ENCODE data around the gene FRMPD4. TPM values are rescaled to one million over a fixed set of nuclear protein-coding genes. Genes with fewer than 3 reads are reported as not detected.

Gene FRMPD4
- total RNA-seq, 2 experiments from 2014 or later, result not detected

- CTCF ChIA-PET, result no interaction called here
- H3K27ac Mint-ChIP-seq, result no peak overlapping the region
- ATAC-seq, result no peak
- no peak for DNase-seq
- H3K4me3 Mint-ChIP-seq, result no peak overlapping the region
- no peaks in the 10 kb centered on the region for H3K36me3 Mint-ChIP-seq
- no peaks in the 10 kb centered on the region for H3K27me3 Mint-ChIP-seq
- H3K4me1 Mint-ChIP-seq, result no peaks in the 10 kb centered on the region
- H3K9me3 Mint-ChIP-seq (ENCODE audit: low read depth), result no peaks in the 10 kb centered on the region
Measured at GRCh38 chrX:12234534-12235329, 96.5 kb downstream of the FRMPD4 start.

- no peak overlapping the region for H3K27ac Mint-ChIP-seq
- DNase-seq (no peak), ATAC-seq (no peak)
- CTCF ChIA-PET, result no interaction called here
- H3K9me3 Mint-ChIP-seq (ENCODE audit: low read depth), result no peaks in the 10 kb centered on the region
- no peak overlapping the region for H3K4me3 Mint-ChIP-seq
- H3K36me3 Mint-ChIP-seq, result no peaks in the 10 kb centered on the region
- H3K4me1 Mint-ChIP-seq, result no peaks in the 10 kb centered on the region
- no peaks in the 10 kb centered on the region for H3K27me3 Mint-ChIP-seq
Measured at GRCh38 chrX:12236156-12236555, 97.9 kb downstream of the FRMPD4 start.

- no peaks in the 10 kb centered on the region for H3K36me3 Mint-ChIP-seq
- DNase-seq, result no peak
- H3K4me1 Mint-ChIP-seq, result no peaks in the 10 kb centered on the region
- H3K27me3 Mint-ChIP-seq, result no peaks in the 10 kb centered on the region
- no peak for ATAC-seq
- H3K4me3 Mint-ChIP-seq, result no peak overlapping the region
- H3K9me3 Mint-ChIP-seq (ENCODE audit: low read depth), result no peaks in the 10 kb centered on the region
- H3K27ac Mint-ChIP-seq, result no peak overlapping the region
- CTCF ChIA-PET, result no interaction called here
Measured at GRCh38 chrX:12237131-12237530, 98.9 kb downstream of the FRMPD4 start.

GRCh38 chrX:12237771-12238170 is 99.5 kb downstream of the FRMPD4 start:
- H3K36me3 Mint-ChIP-seq, result no peaks in the 10 kb centered on the region
- CTCF ChIA-PET, result no interaction called here
- no peak for DNase-seq
- no peaks in the 10 kb centered on the region for H3K4me1 Mint-ChIP-seq
- ATAC-seq, result no peak
- no peak overlapping the region for H3K4me3 Mint-ChIP-seq
- H3K9me3 Mint-ChIP-seq (ENCODE audit: low read depth), result no peaks in the 10 kb centered on the region
- no peaks in the 10 kb centered on the region for H3K27me3 Mint-ChIP-seq
- no peak overlapping the region for H3K27ac Mint-ChIP-seq

- ATAC-seq (no peak), DNase-seq (no peak)
- CTCF ChIA-PET, result no interaction called here
- H3K27ac Mint-ChIP-seq, result no peak overlapping the region
- no peaks in the 10 kb centered on the region for H3K9me3 Mint-ChIP-seq (ENCODE audit: low read depth)
- no peaks in the 10 kb centered on the region for H3K27me3 Mint-ChIP-seq
- H3K4me1 Mint-ChIP-seq, result no peaks in the 10 kb centered on the region
- no peaks in the 10 kb centered on the region for H3K36me3 Mint-ChIP-seq
- H3K4me3 Mint-ChIP-seq, result no peak overlapping the region
Measured at GRCh38 chrX:12239356-12240082, 101.2 kb downstream of the FRMPD4 start.

- Mint-ChIP-seq H3K9me3 (ENCODE audit: low read depth) (no peaks in the 10 kb centered on the region), H3K27ac (no peak overlapping the region), H3K36me3 (no peaks in the 10 kb centered on the region), H3K4me1 (no peaks in the 10 kb centered on the region), H3K27me3 (no peaks in the 10 kb centered on the region), H3K4me3 (no peak overlapping the region)
- ATAC-seq, result no peak
- CTCF ChIA-PET, result no interaction called here
- no peak for DNase-seq
Measured at GRCh38 chrX:12240491-12240890, 102.2 kb downstream of the FRMPD4 start.

GRCh38 chrX:12241026-12241425 is 102.8 kb downstream of the FRMPD4 start:
- Mint-ChIP-seq H3K4me3 (no peak overlapping the region), H3K9me3 (ENCODE audit: low read depth) (no peaks in the 10 kb centered on the region), H3K4me1 (no peaks in the 10 kb centered on the region), H3K27ac (no peak overlapping the region), H3K27me3 (no peaks in the 10 kb centered on the region), H3K36me3 (no peaks in the 10 kb centered on the region)
- no peak for DNase-seq
- CTCF ChIA-PET, result no interaction called here
- no peak for ATAC-seq

- Mint-ChIP-seq H3K27ac (no peak overlapping the region), H3K9me3 (ENCODE audit: low read depth) (no peaks in the 10 kb centered on the region), H3K4me3 (no peak overlapping the region), H3K4me1 (no peaks in the 10 kb centered on the region), H3K36me3 (no peaks in the 10 kb centered on the region), H3K27me3 (no peaks in the 10 kb centered on the region)
- no peak for DNase-seq
- CTCF ChIA-PET, result no interaction called here
- no peak for ATAC-seq
Measured at GRCh38 chrX:12245650-12246645, 107.7 kb downstream of the FRMPD4 start.

- no peak overlapping the region for H3K4me3 Mint-ChIP-seq
- CTCF ChIA-PET, result no interaction called here
- DNase-seq, result no peak
- no peak for ATAC-seq
- H3K36me3 Mint-ChIP-seq, result no peaks in the 10 kb centered on the region
- no peaks in the 10 kb centered on the region for H3K9me3 Mint-ChIP-seq (ENCODE audit: low read depth)
- H3K27ac Mint-ChIP-seq, result no peak overlapping the region
- no peaks in the 10 kb centered on the region for H3K27me3 Mint-ChIP-seq
- no peaks in the 10 kb centered on the region for H3K4me1 Mint-ChIP-seq
Measured at GRCh38 chrX:12249997-12250396, 111.7 kb downstream of the FRMPD4 start.

- Mint-ChIP-seq H3K4me1 (no peaks in the 10 kb centered on the region), H3K9me3 (ENCODE audit: low read depth) (no peaks in the 10 kb centered on the region), H3K27me3 (no peaks in the 10 kb centered on the region), H3K36me3 (no peaks in the 10 kb centered on the region), H3K27ac (no peak overlapping the region), H3K4me3 (no peak overlapping the region)
- ATAC-seq (no peak), DNase-seq (no peak)
- CTCF ChIA-PET, result no interaction called here
Measured at GRCh38 chrX:12263211-12263610, 124.9 kb downstream of the FRMPD4 start.

GRCh38 chrX:12269484-12269883 is 131.2 kb downstream of the FRMPD4 start:
- CTCF ChIA-PET, result no interaction called here
- no peak for DNase-seq
- no peak for ATAC-seq
- no peaks in the 10 kb centered on the region for H3K27me3 Mint-ChIP-seq
- no peaks in the 10 kb centered on the region for H3K4me1 Mint-ChIP-seq
- H3K36me3 Mint-ChIP-seq, result no peaks in the 10 kb centered on the region
- no peak overlapping the region for H3K27ac Mint-ChIP-seq
- no peak overlapping the region for H3K4me3 Mint-ChIP-seq
- H3K9me3 Mint-ChIP-seq (ENCODE audit: low read depth), result no peaks in the 10 kb centered on the region

GRCh38 chrX:12278151-12278550 is 139.9 kb downstream of the FRMPD4 start:
- no peak overlapping the region for H3K4me3 Mint-ChIP-seq
- H3K9me3 Mint-ChIP-seq (ENCODE audit: low read depth), result no peaks in the 10 kb centered on the region
- H3K36me3 Mint-ChIP-seq, result no peaks in the 10 kb centered on the region
- CTCF ChIA-PET, result no interaction called here
- DNase-seq (no peak), ATAC-seq (no peak)
- H3K27me3 Mint-ChIP-seq, result no peaks in the 10 kb centered on the region
- no peaks in the 10 kb centered on the region for H3K4me1 Mint-ChIP-seq
- no peak overlapping the region for H3K27ac Mint-ChIP-seq

GRCh38 chrX:12282991-12283390 is 144.7 kb downstream of the FRMPD4 start:
- CTCF ChIA-PET, result no interaction called here
- H3K27me3 Mint-ChIP-seq, result no peaks in the 10 kb centered on the region
- no peak overlapping the region for H3K4me3 Mint-ChIP-seq
- no peaks in the 10 kb centered on the region for H3K36me3 Mint-ChIP-seq
- DNase-seq (no peak), ATAC-seq (no peak)
- H3K4me1 Mint-ChIP-seq, result no peaks in the 10 kb centered on the region
- no peak overlapping the region for H3K27ac Mint-ChIP-seq
- no peaks in the 10 kb centered on the region for H3K9me3 Mint-ChIP-seq (ENCODE audit: low read depth)
